ENCODE data around the gene COPB2. TPM values are rescaled to one million over a fixed set of nuclear protein-coding genes. Genes with fewer than 3 reads are reported as not detected.

Gene COPB2
- total RNA-seq, 1 experiment from 2014 or later, result 95.8 TPM

- H3K4me1 ChIP-seq (ENCODE audit: insufficient read depth, low read length), result peaks cover 4% of the 10 kb centered on the region; the same call in 1 of the 2 replicates
- ATAC-seq (no peak), DNase-seq (no peak)
- POLR2A ChIA-PET (ENCODE audit: unreplicated experiment), result no interaction called here
- TF ChIP-seq EZH2 (IDR thresholded peaks at IDR 0.05; ENCODE audit: low read length, unreplicated experiment), result no peak
- no peak for TF ChIP-seq EZH2phosphoT487 (IDR thresholded peaks at IDR 0.05; ENCODE audit: borderline replicate concordance, low read length)
- TF ChIP-seq CTCF (conservative IDR thresholded peaks at IDR 0.05; ENCODE audit: low read depth, low read length), result no peak
- H3K79me2 ChIP-seq (ENCODE audit: low read length), result no peaks in the 10 kb centered on the region
- H3K27me3 ChIP-seq (ENCODE audit: low read length), result 0 out of 2 replicates have a peak, but pooled peaks cover 7% of the 10 kb centered on the region
- H3K9me2 ChIP-seq (replicated peaks; ENCODE audit: low read length), result no peaks in the 10 kb centered on the region
- H2AFZ ChIP-seq (ENCODE audit: low read length), result no peak overlapping the region
- intact Hi-C loops (cut with micrococcal nuclease), result loop anchor here (5.0 to 10.0 kb wide), 2 partner anchors 81 to 389 kb away; no protein-coding TSS in a partner anchor
- no peak overlapping the region for H3K9ac ChIP-seq (ENCODE audit: low read length)
- CTCF ChIA-PET, result no interaction called here
- H3K9me3 ChIP-seq (ENCODE audit: low read length), result no peaks in the 10 kb centered on the region
- H3K4me3 ChIP-seq (ENCODE audit: low read length), result no peak overlapping the region
- no peaks in the 10 kb centered on the region for H3K36me3 ChIP-seq (ENCODE audit: low read depth, low read length)
- no peaks in the 10 kb centered on the region for H4K20me1 ChIP-seq (ENCODE audit: low read length)
- H3K27ac ChIP-seq (ENCODE audit: low read length), result no peak overlapping the region
- BruUV-seq (replicated peaks), result no TSS peak
- H3F3A ChIP-seq (ENCODE audit: low read length, unreplicated experiment), result no peaks in the 10 kb centered on the region
- H3K4me2 ChIP-seq (ENCODE audit: low read length), result no peak overlapping the region
Observed at GRCh38 chr3:139326131-139326530, 63.3 kb downstream of the COPB2 start.

GRCh38 chr3:139325551-139325950, 63.9 kb downstream of the COPB2 start:
- no peaks in the 10 kb centered on the region for H3K9me2 ChIP-seq (replicated peaks; ENCODE audit: low read length)
- no peaks in the 10 kb centered on the region for H3K36me3 ChIP-seq (ENCODE audit: low read depth, low read length)
- H3K4me3 ChIP-seq (ENCODE audit: low read length), result no peak overlapping the region
- H3F3A ChIP-seq (ENCODE audit: low read length, unreplicated experiment), result no peaks in the 10 kb centered on the region
- no peaks in the 10 kb centered on the region for H3K9me3 ChIP-seq (ENCODE audit: low read length)
- H3K9ac ChIP-seq (ENCODE audit: low read length), result no peak overlapping the region
- CTCF ChIA-PET, result no interaction called here
- H2AFZ ChIP-seq (ENCODE audit: low read length), result no peak overlapping the region
- TF ChIP-seq CTCF (conservative IDR thresholded peaks at IDR 0.05; ENCODE audit: low read depth, low read length), result no peak
- no peak for TF ChIP-seq EZH2phosphoT487 (IDR thresholded peaks at IDR 0.05; ENCODE audit: borderline replicate concordance, low read length)
- TF ChIP-seq EZH2 (IDR thresholded peaks at IDR 0.05; ENCODE audit: low read length, unreplicated experiment), result no peak
- H3K79me2 ChIP-seq (ENCODE audit: low read length), result no peaks in the 10 kb centered on the region
- intact Hi-C loops (cut with micrococcal nuclease), result loop anchor here (5.0 to 10.0 kb wide), 2 partner anchors 81 to 388 kb away; no protein-coding TSS in a partner anchor
- H3K4me1 ChIP-seq (ENCODE audit: insufficient read depth, low read length), result peaks cover 4% of the 10 kb centered on the region; the same call in 1 of the 2 replicates
- no peaks in the 10 kb centered on the region for H4K20me1 ChIP-seq (ENCODE audit: low read length)
- DNase-seq (no peak), ATAC-seq (no peak)
- POLR2A ChIA-PET (ENCODE audit: unreplicated experiment), result no interaction called here
- H3K27me3 ChIP-seq (ENCODE audit: low read length), result 0 out of 2 replicates have a peak, but pooled peaks cover 3% of the 10 kb centered on the region
- no peak overlapping the region for H3K27ac ChIP-seq (ENCODE audit: low read length)
- no peak overlapping the region for H3K4me2 ChIP-seq (ENCODE audit: low read length)
- no TSS peak for BruUV-seq (replicated peaks)

- H4K20me1 ChIP-seq (ENCODE audit: low read length), result no peaks in the 10 kb centered on the region
- no peak overlapping the region for H3K4me2 ChIP-seq (ENCODE audit: low read length)
- TF ChIP-seq EZH2phosphoT487 (IDR thresholded peaks at IDR 0.05; ENCODE audit: borderline replicate concordance, low read length) (no peak), CTCF (conservative IDR thresholded peaks at IDR 0.05; ENCODE audit: low read depth, low read length) (no peak), EZH2 (IDR thresholded peaks at IDR 0.05; ENCODE audit: low read length, unreplicated experiment) (no peak)
- no peaks in the 10 kb centered on the region for H3K9me2 ChIP-seq (replicated peaks; ENCODE audit: low read length)
- no peaks in the 10 kb centered on the region for H3F3A ChIP-seq (ENCODE audit: low read length, unreplicated experiment)
- DNase-seq (no peak), ATAC-seq (no peak)
- no peaks in the 10 kb centered on the region for H3K36me3 ChIP-seq (ENCODE audit: low read depth, low read length)
- H3K9me3 ChIP-seq (ENCODE audit: low read length), result no peaks in the 10 kb centered on the region
- H3K79me2 ChIP-seq (ENCODE audit: low read length), result no peaks in the 10 kb centered on the region
- intact Hi-C loops (cut with micrococcal nuclease), result loop anchor here (10.0 kb wide), 1 partner anchor 80 kb away; no protein-coding TSS in a partner anchor
- H2AFZ ChIP-seq (ENCODE audit: low read length), result no peak overlapping the region
- BruUV-seq (replicated peaks), result no TSS peak
- POLR2A ChIA-PET (ENCODE audit: unreplicated experiment), result no interaction called here
- CTCF ChIA-PET, result no interaction called here
- H3K4me1 ChIP-seq (ENCODE audit: insufficient read depth, low read length), result peaks cover 4% of the 10 kb centered on the region; the same call in 1 of the 2 replicates
- no peaks in the 10 kb centered on the region for H3K27me3 ChIP-seq (ENCODE audit: low read length)
- H3K27ac ChIP-seq (ENCODE audit: low read length), result no peak overlapping the region
- no peak overlapping the region for H3K4me3 ChIP-seq (ENCODE audit: low read length)
- H3K9ac ChIP-seq (ENCODE audit: low read length), result no peak overlapping the region
Observed at GRCh38 chr3:139324456-139324855, 65.0 kb downstream of the COPB2 start.

All from PC-3 (cell line).